SU-DHL-6 (cell line): ENCODE results near the gene WFDC8.

Experiments used
- EZH2phosphoT487 ChIP-seq: fragments of 200-600 bp; sonication (generic), shearing (Covaris generic); conservative IDR thresholded peaks from 2 replicates; pipeline ENCODE4 v1.6.1; 2018; ENCODE audit warnings: mild to moderate bottlenecking, antibody characterized with exemption, low read length, moderate library complexity, mixed read lengths
- TF ChIP-seq, protein P1 (sequence below): fragments of 200-600 bp; sonication (generic); IDR thresholded peaks from one replicate; pipeline ENCODE4 v1.5.1; 2017; ENCODE audit warnings: antibody characterized with exemption, mild to moderate bottlenecking, low read length, moderate library complexity; ENCODE audit not compliant: insufficient read depth, poor library complexity, severe bottlenecking

DNA sequence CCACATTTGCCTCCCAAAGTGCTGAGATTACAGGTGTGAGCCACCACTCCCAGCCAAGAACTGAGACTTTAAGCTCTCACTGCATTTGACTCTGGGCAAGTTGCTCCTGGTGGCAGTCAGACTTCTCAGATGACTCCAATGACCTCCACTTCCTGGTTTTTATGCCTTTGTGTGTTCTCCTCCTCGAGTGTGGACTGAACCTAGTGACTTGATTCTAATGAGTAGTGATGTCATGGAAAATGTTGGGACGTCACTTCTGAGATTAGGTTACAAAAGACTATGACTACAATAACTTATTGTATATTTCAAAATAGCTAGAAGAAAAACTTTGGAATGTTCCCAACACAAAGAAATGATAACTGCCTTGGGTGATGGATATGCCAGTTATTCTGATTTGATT lies 75.7 kb downstream of the WFDC8 start:
- TF ChIP-seq, protein P1, sequence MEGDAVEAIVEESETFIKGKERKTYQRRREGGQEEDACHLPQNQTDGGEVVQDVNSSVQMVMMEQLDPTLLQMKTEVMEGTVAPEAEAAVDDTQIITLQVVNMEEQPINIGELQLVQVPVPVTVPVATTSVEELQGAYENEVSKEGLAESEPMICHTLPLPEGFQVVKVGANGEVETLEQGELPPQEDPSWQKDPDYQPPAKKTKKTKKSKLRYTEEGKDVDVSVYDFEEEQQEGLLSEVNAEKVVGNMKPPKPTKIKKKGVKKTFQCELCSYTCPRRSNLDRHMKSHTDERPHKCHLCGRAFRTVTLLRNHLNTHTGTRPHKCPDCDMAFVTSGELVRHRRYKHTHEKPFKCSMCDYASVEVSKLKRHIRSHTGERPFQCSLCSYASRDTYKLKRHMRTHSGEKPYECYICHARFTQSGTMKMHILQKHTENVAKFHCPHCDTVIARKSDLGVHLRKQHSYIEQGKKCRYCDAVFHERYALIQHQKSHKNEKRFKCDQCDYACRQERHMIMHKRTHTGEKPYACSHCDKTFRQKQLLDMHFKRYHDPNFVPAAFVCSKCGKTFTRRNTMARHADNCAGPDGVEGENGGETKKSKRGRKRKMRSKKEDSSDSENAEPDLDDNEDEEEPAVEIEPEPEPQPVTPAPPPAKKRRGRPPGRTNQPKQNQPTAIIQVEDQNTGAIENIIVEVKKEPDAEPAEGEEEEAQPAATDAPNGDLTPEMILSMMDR = no peak
- TF ChIP-seq EZH2phosphoT487 = no peak
